GM23248 (cell line): ENCODE data around the gene ANO6. TPM values are rescaled to one million over a fixed set of nuclear protein-coding genes. Genes with fewer than 3 reads are reported as not detected.
A peak's percentile ranks its signal among the peaks of the same experiment; 100 is the strongest.

ENCODE experiments used
- DNase-seq: peaks from one replicate; pipeline ENCODE4 v3.0.0-alpha.2; 2015
- H2AFZ ChIP-seq: fragments of 200-600 bp; sonication (generic); 2 replicates; pipeline ENCODE4 v1.6.1; 2016; ENCODE audit warnings: antibody characterized with exemption
- H3F3A ChIP-seq: fragments of 200-600 bp; sonication (generic); 2 replicates; pipeline ENCODE4 v1.6.1; 2016; ENCODE audit warnings: mild to moderate bottlenecking, antibody characterized with exemption, mixed run types; ENCODE audit not compliant: insufficient read depth
- H3K27ac ChIP-seq: fragments of 200-600 bp; sonication (generic); 2 replicates; pipeline ENCODE4 v1.5.1; 2016; ENCODE audit warnings: mild to moderate bottlenecking
- H3K27me3 ChIP-seq: fragments of 200-600 bp; sonication (generic); replicated peaks from 2 replicates; pipeline ENCODE4 v1.6.1; 2016; ENCODE audit warnings: mild to moderate bottlenecking; ENCODE audit not compliant: insufficient read depth
- H3K36me3 ChIP-seq: fragments of 200-600 bp; sonication (generic); 2 replicates; pipeline ENCODE4 v1.6.1; 2016; ENCODE audit warnings: low read depth, mild to moderate bottlenecking
- H3K4me1 ChIP-seq: fragments of 200-600 bp; sonication (generic); 2 replicates; pipeline ENCODE4 v1.6.1; 2016; ENCODE audit warnings: mild to moderate bottlenecking; ENCODE audit not compliant: insufficient read depth
- H3K4me2 ChIP-seq: fragments of 200-600 bp; sonication (generic); one replicate; pipeline ENCODE4 v1.6.1; 2016; ENCODE audit warnings: mild to moderate bottlenecking; ENCODE audit not compliant: unreplicated experiment
- H3K4me3 ChIP-seq: fragments of 200-600 bp; sonication (generic); 2 replicates; pipeline ENCODE4 v1.5.1; 2016; ENCODE audit warnings: mild to moderate bottlenecking
- H3K79me2 ChIP-seq: fragments of 200-600 bp; sonication (generic); 2 replicates; pipeline ENCODE4 v1.6.1; 2016; ENCODE audit warnings: mild to moderate bottlenecking; ENCODE audit not compliant: insufficient read depth
- H3K9ac ChIP-seq: fragments of 200-600 bp; sonication (generic); 2 replicates; pipeline ENCODE4 v1.6.1; 2016; ENCODE audit warnings: mild to moderate bottlenecking
- H3K9me2 ChIP-seq: fragments of 200-600 bp; sonication (generic); 2 replicates; pipeline ENCODE4 v1.6.1; 2016; ENCODE audit warnings: mixed run types, mild to moderate bottlenecking, moderate library complexity; ENCODE audit not compliant: insufficient read depth
- H3K9me3 ChIP-seq: fragments of 200-600 bp; sonication (generic); one replicate; pipeline ENCODE4 v1.6.1; 2017; ENCODE audit warnings: low read depth
- H4K20me1 ChIP-seq: fragments of 200-600 bp; sonication (generic); 2 replicates; pipeline ENCODE4 v1.6.0; 2016; ENCODE audit not compliant: insufficient read depth
- EZH2 ChIP-seq: fragments of 200-600 bp; sonication (generic); IDR thresholded peaks from 2 replicates; pipeline ENCODE4 v1.6.1; 2018; ENCODE audit warnings: antibody characterized with exemption, mild to moderate bottlenecking; ENCODE audit not compliant: insufficient read depth, poor library complexity, severe bottlenecking
- EZH2phosphoT487 ChIP-seq: fragments of 200-600 bp; sonication (generic); IDR thresholded peaks from 2 replicates; pipeline ENCODE4 v1.6.1; 2018; ENCODE audit warnings: antibody characterized with exemption, moderate library complexity, mild to moderate bottlenecking, low read depth; ENCODE audit not compliant: insufficient read depth
- WGBS, 2 experiments: methylation state at CpG; one replicate each; pipeline ENCODE4 v1.1.6; 2015 to 2017; ENCODE audit warnings: low lambda C conversion rate in 2 of 2, low coverage in 1 of 2; ENCODE audit errors: missing lambda C conversion rate in 2 of 2; 5-methylcytosine and 5-hydroxymethylcytosine counted together
- in situ Hi-C: fragments of 300-500 bp; cut with MboI; formaldehyde crosslinking; loops from 2 replicates; pipeline ENCODE4 v1.15.0; 2020
- polyA plus RNA-seq: library from polyadenylated mRNA; unstranded; fragments of >200 nt; fragmentation: Nextera tagmentation; extraction: Ambion mirVana; gene quantifications from 2 replicates; pipeline ENCODE4 v1.2.1, GENCODE V29; 2016
- total RNA-seq: library from RNA; depleted of rRNA; stranded (reverse); fragments of >200 nt; shearing (Covaris generic); gene quantifications from 2 replicates; pipeline ENCODE4 v1.2.3, GENCODE V29; 2014

Gene ANO6
- total and polyA plus RNA-seq, 2 experiments from 2014 or later = 50.1 to 65.4 TPM

DNA sequence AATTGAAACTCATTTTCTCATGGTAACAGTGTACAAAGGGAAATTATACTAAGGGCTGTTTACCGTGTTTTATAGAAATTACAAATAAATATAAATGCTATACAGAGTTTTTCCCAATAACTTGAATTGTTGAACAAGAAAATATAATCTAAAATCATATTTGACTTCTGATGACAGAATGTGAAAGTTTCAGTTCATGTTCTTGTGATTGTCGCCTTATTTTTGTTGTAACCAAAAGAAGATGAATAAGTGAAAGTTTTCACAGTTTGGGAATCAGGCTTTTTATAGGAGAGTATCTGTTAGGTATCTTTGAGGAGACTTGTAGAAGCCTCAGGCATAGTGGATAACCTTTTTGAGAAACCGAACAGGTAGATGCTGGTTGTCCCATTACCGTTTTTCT is 28.1 kb downstream of the ANO6 start:
- Histone ChIP-seq H3K4me1 (no peaks in the 10 kb centered on the region), H3K9ac (peak overlapping the region; percentile 44), H3K27me3 (no peaks in the 10 kb centered on the region), H3K9me3 (no peaks in the 10 kb centered on the region), H3K36me3 (0 out of 2 replicates have a peak, but pooled peaks cover 2% of the 10 kb centered on the region), H3K79me2 (peaks cover 100% of the 10 kb centered on the region), H3F3A (no peaks in the 10 kb centered on the region), H3K4me2 (peak overlapping the region; percentile 24), H2AFZ (no peak overlapping the region), H3K27ac (0 out of 2 replicates have a peak overlapping the region, but pooled peaks have one; percentile 49), H4K20me1 (no peaks in the 10 kb centered on the region), H3K4me3 (peak overlapping the region; percentile 28; the same call in 1 of the 2 replicates), H3K9me2 (no peaks in the 10 kb centered on the region)
- in situ Hi-C loops = no loop called here
- no peak for DNase-seq
- no peak for TF ChIP-seq EZH2phosphoT487
- no peak for TF ChIP-seq EZH2
- 97 to 98% methylated on average over 4 of the region's 4 CpGs for WGBS, 2 experiments

- 64 to 68% methylated on average over 9 of the region's 9 CpGs for WGBS, 2 experiments
- peaks cover 100% of the 10 kb centered on the region for H3K79me2 ChIP-seq
- peak overlapping the region; percentile 28 for H3K4me3 ChIP-seq
- DNase-seq = peak; percentile 81
- H3K4me1 ChIP-seq = no peaks in the 10 kb centered on the region
- H3F3A ChIP-seq = no peaks in the 10 kb centered on the region
- H4K20me1 ChIP-seq = no peaks in the 10 kb centered on the region
- no peaks in the 10 kb centered on the region for H3K9me3 ChIP-seq
- no peaks in the 10 kb centered on the region for H3K9me2 ChIP-seq
- peak overlapping the region; percentile 49 for H3K27ac ChIP-seq
- no peak for TF ChIP-seq EZH2
- no peak for TF ChIP-seq EZH2phosphoT487
- in situ Hi-C loops = no loop called here
- H3K9ac ChIP-seq = peak overlapping the region; percentile 44
- H3K27me3 ChIP-seq = no peaks in the 10 kb centered on the region
- H3K36me3 ChIP-seq = 0 out of 2 replicates have a peak, but pooled peaks cover 2% of the 10 kb centered on the region
- peak overlapping the region; percentile 24 for H3K4me2 ChIP-seq
- peak overlapping the region; percentile 45 for H2AFZ ChIP-seq
These were observed 28.9 kb downstream of the ANO6 start for GRCh38 chr12:45244561-45245343.

DNA sequence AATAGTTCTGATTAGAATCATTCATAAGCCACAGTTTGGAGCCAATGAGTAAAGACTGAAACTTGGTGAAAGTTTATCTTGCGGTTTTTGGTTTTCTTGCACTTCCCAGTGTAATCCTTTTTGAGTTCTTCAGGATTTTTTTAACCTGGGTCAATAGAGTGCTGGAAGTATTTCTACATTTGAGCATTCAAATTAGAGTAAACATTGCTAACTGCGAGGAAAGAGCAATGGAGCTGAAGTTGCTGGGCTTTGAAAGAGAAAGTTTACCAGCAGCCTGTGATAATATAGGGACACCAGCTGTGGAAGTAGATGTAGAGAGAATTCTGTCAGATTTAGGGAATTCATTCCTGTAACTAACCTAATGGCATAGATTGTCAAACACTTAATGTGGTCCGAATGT is 30.3 kb downstream of the ANO6 start:
- Histone ChIP-seq H3K36me3 (0 out of 2 replicates have a peak, but pooled peaks cover 2% of the 10 kb centered on the region), H3F3A (no peaks in the 10 kb centered on the region), H3K79me2 (peaks cover 100% of the 10 kb centered on the region), H3K4me1 (no peaks in the 10 kb centered on the region), H2AFZ (no peak overlapping the region), H3K4me2 (no peak overlapping the region), H3K27ac (no peak overlapping the region), H4K20me1 (no peaks in the 10 kb centered on the region), H3K9me3 (no peaks in the 10 kb centered on the region), H3K9ac (no peak overlapping the region), H3K27me3 (no peaks in the 10 kb centered on the region), H3K4me3 (no peak overlapping the region), H3K9me2 (no peaks in the 10 kb centered on the region)
- DNase-seq = no peak
- in situ Hi-C loops = no loop called here
- 96 to 97% methylated on average over 3 of the region's 3 CpGs for WGBS, 2 experiments
- TF ChIP-seq EZH2phosphoT487 (no peak), EZH2 (no peak)

GRCh38 chr12:45247589-45247988 is 31.7 kb downstream of the ANO6 start:
- TF ChIP-seq EZH2 = no peak
- no peak for TF ChIP-seq EZH2phosphoT487
- no peak overlapping the region for H3K9ac ChIP-seq
- H3K4me2 ChIP-seq = no peak overlapping the region
- H2AFZ ChIP-seq = no peak overlapping the region
- H3K4me3 ChIP-seq = no peak overlapping the region
- H3K9me2 ChIP-seq = no peaks in the 10 kb centered on the region
- no peaks in the 10 kb centered on the region for H3K4me1 ChIP-seq
- no peak for DNase-seq
- H3K36me3 ChIP-seq = 0 out of 2 replicates have a peak, but pooled peaks cover 2% of the 10 kb centered on the region
- no peaks in the 10 kb centered on the region for H3K9me3 ChIP-seq
- no peaks in the 10 kb centered on the region for H3F3A ChIP-seq
- no peaks in the 10 kb centered on the region for H4K20me1 ChIP-seq
- peaks cover 100% of the 10 kb centered on the region for H3K79me2 ChIP-seq
- in situ Hi-C loops = no loop called here
- no peaks in the 10 kb centered on the region for H3K27me3 ChIP-seq
- H3K27ac ChIP-seq = no peak overlapping the region
